Mesenteric fat pad (tissue), 1 donor: Measurements from ENCODE around the gene SULT1A2. TPM values are rescaled to one million over a fixed set of nuclear protein-coding genes. Genes with fewer than 3 reads are reported as not detected.
"Not testable (repeated sequence)": the region's sequence is repeated elsewhere in the genome, so short reads cannot be mapped to it uniquely, and the experiment has no call there.

Source experiments
- DNase-seq: peaks from one replicate; pipeline ENCODE4 v3.0.0-alpha.2; 2020; ENCODE audit warnings: low spot score
- long read RNA-seq: library from polyadenylated mRNA; unstranded; transcript quantifications from one replicate; pipeline ENCODE4 v2.0.0, GENCODE V29; 2020
- total RNA-seq: library from RNA; stranded (reverse); fragmentation: NEBNext Ultra II Directional; extraction: Animal tissue kit (Norgen Biotek cat#: 25700); gene quantifications from one replicate; pipeline ENCODE4 v1.2.1, GENCODE V29; 2021
- donor health status: DM: yes; HTN: yes; CAD: no.

The SULT1A2 gene
- total RNA-seq: 2.5 TPM
- long read RNA-seq, partial matches to known transcripts: 0 of 2 reads
- long read RNA-seq, other reads (novel, unspliced or antisense): 2 of 2 reads

GRCh38 chr16:28596840-28597691 is at the start of gene SULT1A2:
Gene SULT1A2, minus strand, starts transcription at chr16:28597050. Its CDS starts 1,120 bp downstream, at chr16:28595930.
- DNase-seq: no peak

- not testable (repeated sequence) for DNase-seq
These were observed 43.1 kb upstream of the SULT1A2 start for GRCh38 chr16:28639959-28640358.

- not testable (repeated sequence) for DNase-seq
These were observed 41.5 kb upstream of the SULT1A2 start for GRCh38 chr16:28638359-28638758.

- not testable (repeated sequence) for DNase-seq
These were observed 40.9 kb upstream of the SULT1A2 start, which contains the start of gene NPIPB8 for GRCh38 chr16:28637765-28638164. Gene NPIPB8, plus strand, starts transcription at chr16:28638065. Its CDS starts 296 bp downstream, at chr16:28638361.

GRCh38 chr16:28636093-28636823 is 39.4 kb upstream of the SULT1A2 start:
- DNase-seq: not testable (repeated sequence)

GRCh38 chr16:28630905-28631304 is 34.1 kb upstream of the SULT1A2 start:
- not testable (repeated sequence) for DNase-seq

- no peak for DNase-seq
These were observed 26.4 kb upstream of the SULT1A2 start for GRCh38 chr16:28623172-28623711.

- DNase-seq: not testable (repeated sequence)
These were observed 25.8 kb upstream of the SULT1A2 start for GRCh38 chr16:28622532-28623171.

- DNase-seq: no peak
These were observed 24.8 kb upstream of the SULT1A2 start for GRCh38 chr16:28621481-28622155.

- DNase-seq: not testable (repeated sequence)
These were observed 23.5 kb upstream of the SULT1A2 start for GRCh38 chr16:28620316-28620715.

- no peak for DNase-seq
These were observed 21.0 kb upstream of the SULT1A2 start for GRCh38 chr16:28617874-28618273.

- DNase-seq: no peak
These were observed 19.8 kb upstream of the SULT1A2 start for GRCh38 chr16:28616636-28617035.

GRCh38 chr16:28616224-28616577 is 19.4 kb upstream of the SULT1A2 start:
- DNase-seq: peak; percentile 33

GRCh38 chr16:28615486-28616223 is 18.8 kb upstream of the SULT1A2 start:
- DNase-seq: peak; percentile 81

- DNase-seq: not testable (repeated sequence)
These were observed 17.7 kb upstream of the SULT1A2 start for GRCh38 chr16:28614561-28614960.

GRCh38 chr16:28613912-28614311 is 17.1 kb upstream of the SULT1A2 start:
- DNase-seq: peak; percentile 59

- not testable (repeated sequence) for DNase-seq
These were observed 15.8 kb upstream of the SULT1A2 start for GRCh38 chr16:28612359-28613280.

- peak; percentile 41 for DNase-seq
These were observed 13.8 kb upstream of the SULT1A2 start for GRCh38 chr16:28610595-28611191.
